B cell (primary cell): ENCODE results near the gene YWHAG.

Experiments used
- EZH2 ChIP-seq: IDR thresholded peaks from 2 replicates; pipeline ENCODE4 v1.6.1; 2012; ENCODE audit warnings: borderline replicate concordance, low read depth, mild to moderate bottlenecking, moderate library complexity, low read length; ENCODE audit not compliant: insufficient read depth, poor library complexity, severe bottlenecking
- TF ChIP-seq, protein P1 (sequence below): fragments of 200-600 bp; IDR thresholded peaks from one replicate; pipeline ENCODE4 v1.8.0; 2022; ENCODE audit warnings: antibody characterized with exemption, mild to moderate bottlenecking

DNA sequence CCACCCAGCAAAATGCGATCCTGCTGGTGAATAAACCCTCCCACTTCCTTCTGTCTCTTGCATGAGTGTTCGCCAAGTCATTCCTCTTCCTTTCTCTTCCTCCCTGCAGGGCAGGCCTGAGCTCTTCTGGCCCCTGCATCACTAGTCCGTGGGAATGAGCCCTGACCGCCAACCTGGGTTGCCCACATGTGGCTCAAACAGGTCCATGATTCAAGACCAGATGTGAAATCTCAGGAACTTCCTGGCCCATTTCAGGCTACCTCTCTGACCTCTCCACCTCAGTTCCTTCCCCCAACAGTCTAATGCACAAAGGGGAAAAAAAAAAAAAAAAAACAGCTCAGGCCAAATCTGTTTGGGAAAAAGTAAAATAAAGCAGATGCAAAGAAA is 5.4 kb upstream of the YWHAG start:
- TF ChIP-seq, protein P1, sequence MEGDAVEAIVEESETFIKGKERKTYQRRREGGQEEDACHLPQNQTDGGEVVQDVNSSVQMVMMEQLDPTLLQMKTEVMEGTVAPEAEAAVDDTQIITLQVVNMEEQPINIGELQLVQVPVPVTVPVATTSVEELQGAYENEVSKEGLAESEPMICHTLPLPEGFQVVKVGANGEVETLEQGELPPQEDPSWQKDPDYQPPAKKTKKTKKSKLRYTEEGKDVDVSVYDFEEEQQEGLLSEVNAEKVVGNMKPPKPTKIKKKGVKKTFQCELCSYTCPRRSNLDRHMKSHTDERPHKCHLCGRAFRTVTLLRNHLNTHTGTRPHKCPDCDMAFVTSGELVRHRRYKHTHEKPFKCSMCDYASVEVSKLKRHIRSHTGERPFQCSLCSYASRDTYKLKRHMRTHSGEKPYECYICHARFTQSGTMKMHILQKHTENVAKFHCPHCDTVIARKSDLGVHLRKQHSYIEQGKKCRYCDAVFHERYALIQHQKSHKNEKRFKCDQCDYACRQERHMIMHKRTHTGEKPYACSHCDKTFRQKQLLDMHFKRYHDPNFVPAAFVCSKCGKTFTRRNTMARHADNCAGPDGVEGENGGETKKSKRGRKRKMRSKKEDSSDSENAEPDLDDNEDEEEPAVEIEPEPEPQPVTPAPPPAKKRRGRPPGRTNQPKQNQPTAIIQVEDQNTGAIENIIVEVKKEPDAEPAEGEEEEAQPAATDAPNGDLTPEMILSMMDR: no peak
- no peak for TF ChIP-seq EZH2
